Measurements from ENCODE around the gene CTNNA2.

GRCh38 chr2:79920512-79921076 lies 407.7 kb downstream of the CTNNA2 start:
- TF ChIP-seq, protein P1, sequence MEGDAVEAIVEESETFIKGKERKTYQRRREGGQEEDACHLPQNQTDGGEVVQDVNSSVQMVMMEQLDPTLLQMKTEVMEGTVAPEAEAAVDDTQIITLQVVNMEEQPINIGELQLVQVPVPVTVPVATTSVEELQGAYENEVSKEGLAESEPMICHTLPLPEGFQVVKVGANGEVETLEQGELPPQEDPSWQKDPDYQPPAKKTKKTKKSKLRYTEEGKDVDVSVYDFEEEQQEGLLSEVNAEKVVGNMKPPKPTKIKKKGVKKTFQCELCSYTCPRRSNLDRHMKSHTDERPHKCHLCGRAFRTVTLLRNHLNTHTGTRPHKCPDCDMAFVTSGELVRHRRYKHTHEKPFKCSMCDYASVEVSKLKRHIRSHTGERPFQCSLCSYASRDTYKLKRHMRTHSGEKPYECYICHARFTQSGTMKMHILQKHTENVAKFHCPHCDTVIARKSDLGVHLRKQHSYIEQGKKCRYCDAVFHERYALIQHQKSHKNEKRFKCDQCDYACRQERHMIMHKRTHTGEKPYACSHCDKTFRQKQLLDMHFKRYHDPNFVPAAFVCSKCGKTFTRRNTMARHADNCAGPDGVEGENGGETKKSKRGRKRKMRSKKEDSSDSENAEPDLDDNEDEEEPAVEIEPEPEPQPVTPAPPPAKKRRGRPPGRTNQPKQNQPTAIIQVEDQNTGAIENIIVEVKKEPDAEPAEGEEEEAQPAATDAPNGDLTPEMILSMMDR (IDR thresholded peaks at IDR 0.05) = no peak
- TF ChIP-seq POLR2A (IDR thresholded peaks at IDR 0.05) = no peak

Data from uterus (tissue), 2 donors.